B cell (primary cell): ENCODE measurements around the gene TMEM208. TPM values are rescaled to one million over a fixed set of nuclear protein-coding genes. Genes with fewer than 3 reads are reported as not detected.

Source experiments
- ATAC-seq: fragments of 200-7000 bp; cut with Tn5 transposase; one replicate; pipeline ENCODE4 v1.10.0; 2021; ENCODE audit warnings: low read depth, mild to moderate bottlenecking, moderate number of reproducible peaks, moderate library complexity
- CTCF ChIA-PET: fragments of 350-600 bp; sonication (Branson Sonifier 250); formaldehyde crosslinking; loops from one replicate; lab custom pipeline; 2021; ENCODE audit warnings: antibody characterized with exemption, inconsistent platforms; lab: Charles Lee
- POLR2A ChIA-PET: fragments of 350-600 bp; sonication (Branson Sonifier 250); formaldehyde crosslinking; loops from one replicate; lab custom pipeline; 2021; ENCODE audit warnings: antibody characterized with exemption; lab: Charles Lee
- DNase-seq: peaks from one replicate; pipeline ENCODE4 v3.0.0; 2013
- H2AFZ ChIP-seq: 2 replicates; pipeline ENCODE4 v1.6.1; 2012; ENCODE audit warnings: mild to moderate bottlenecking, low read depth, low read length; ENCODE audit not compliant: insufficient read depth, poor library complexity, severe bottlenecking
- H3K27ac ChIP-seq, 2 donors: 1 replicate in 1 of 2; 2 replicates in 1 of 2; pipeline ENCODE4 v1.5.1; 2012 to 2013; ENCODE audit warnings: low read length in 2 of 2, mild to moderate bottlenecking in 2 of 2, moderate library complexity in 1 of 2
- H3K27me3 ChIP-seq, 4 experiments: fragments of 200-600 bp in 1 of 4; sonication (generic) in 1 of 4; replicated peaks in 1 of 4; 1 replicate in 2 of 4; 2 replicates in 2 of 4; pipeline versions ENCODE4 v1.6.1 to v1.7.0; 2013 to 2016; ENCODE audit warnings: low read length in 3 of 4, mild to moderate bottlenecking in 2 of 4, mixed read lengths in 1 of 4, moderate library complexity in 1 of 4; ENCODE audit not compliant: insufficient read depth in 4 of 4, control insufficient read depth in 3 of 4; ENCODE audit errors: control extremely low read depth in 1 of 4
- H3K36me3 ChIP-seq, 2 experiments: replicated peaks in 1 of 2; 1 replicate in 1 of 2; 2 replicates in 1 of 2; pipeline versions ENCODE4 v1.6.1 to v1.7.1; 2013; ENCODE audit warnings: low read length in 1 of 2; ENCODE audit not compliant: insufficient read depth in 2 of 2, control insufficient read depth in 1 of 2; ENCODE audit errors: control extremely low read depth in 1 of 2, extremely low read depth in 1 of 2
- H3K4me1 ChIP-seq, 2 donors: fragments of 200-600 bp in 1 of 2; sonication (generic) in 1 of 2; 1 replicate in 1 of 2; 2 replicates in 1 of 2; pipeline versions ENCODE4 v1.5.1 to v1.6.1; 2013 to 2017; ENCODE audit warnings: low read length in 2 of 2; ENCODE audit not compliant: control insufficient read depth in 2 of 2, insufficient read depth in 2 of 2
- H3K4me2 ChIP-seq: replicated peaks from 2 replicates; pipeline ENCODE3; 2012; ENCODE audit warnings: mild to moderate bottlenecking, low read depth, low read length; ENCODE audit not compliant: poor library complexity, severe bottlenecking
- H3K4me3 ChIP-seq, 5 experiments: fragments of 200-600 bp in 1 of 5; sonication (generic) in 1 of 5; 1 replicate in 3 of 5; 2 replicates in 2 of 5; pipeline versions ENCODE4 v1.5.1 to v1.7.0; 2011 to 2016; ENCODE audit warnings: low read length in 4 of 5, mild to moderate bottlenecking in 4 of 5, low read depth in 2 of 5, control low read depth in 1 of 5, moderate library complexity in 1 of 5; ENCODE audit not compliant: insufficient read depth in 1 of 5; ENCODE audit errors: control extremely low read depth in 1 of 5, extremely low read depth in 1 of 5
- H3K79me2 ChIP-seq: fragments of 200-600 bp; sonication (generic); one replicate; pipeline ENCODE4 v1.6.0; 2016; ENCODE audit warnings: low read length; ENCODE audit not compliant: control insufficient read depth, insufficient read depth
- H3K9ac ChIP-seq: fragments of 200-600 bp; sonication (generic); 2 replicates; pipeline ENCODE4 v1.6.1; 2017; ENCODE audit warnings: mild to moderate bottlenecking, low read length, moderate library complexity
- H3K9me3 ChIP-seq, 3 donors: one replicate each; pipeline versions ENCODE4 v1.6.1 to v1.7.1; 2013; ENCODE audit warnings: low read length in 2 of 3; ENCODE audit not compliant: control insufficient read depth in 2 of 3, insufficient read depth in 1 of 3; ENCODE audit errors: control extremely low read depth in 1 of 3
- H4K20me1 ChIP-seq: 2 replicates; pipeline ENCODE4 v1.6.0; 2012; ENCODE audit warnings: mild to moderate bottlenecking, low read length; ENCODE audit not compliant: insufficient read depth, control insufficient read depth, poor library complexity, severe bottlenecking
- H3K27ac Mint-ChIP-seq: one replicate; pipeline ENCODE4 v1.8.0; 2021; ENCODE audit warnings: mixed read lengths
- H3K27me3 Mint-ChIP-seq: one replicate; pipeline ENCODE4 v1.8.0; 2021; ENCODE audit warnings: mixed read lengths
- H3K4me1 Mint-ChIP-seq: one replicate; pipeline ENCODE4 v1.8.0; 2021; ENCODE audit warnings: mixed read lengths
- H3K4me3 Mint-ChIP-seq: one replicate; pipeline ENCODE4 v1.8.0; 2021; ENCODE audit warnings: mixed read lengths
- H3K9me3 Mint-ChIP-seq: one replicate; pipeline ENCODE4 v1.8.0; 2022; ENCODE audit warnings: mixed read lengths; ENCODE audit not compliant: insufficient read depth
- EZH2 ChIP-seq: IDR thresholded peaks from 2 replicates; pipeline ENCODE4 v1.6.1; 2012; ENCODE audit warnings: borderline replicate concordance, low read depth, mild to moderate bottlenecking, moderate library complexity, low read length; ENCODE audit not compliant: insufficient read depth, poor library complexity, severe bottlenecking
- WGBS: methylation state at CpG from one replicate; pipeline ENCODE4 v1.1.5; 2013; ENCODE audit warnings: missing lambda C conversion rate; ENCODE audit not compliant: insufficient coverage; 5-methylcytosine and 5-hydroxymethylcytosine counted together
- intact Hi-C: fragments of 100-400 bp; cut with micrococcal nuclease; formaldehyde crosslinking; loops from one replicate; pipeline ENCODE4 v1.10.0; 2022
- polyA plus RNA-seq: library from polyadenylated mRNA; depleted of rRNA; stranded (reverse); fragments of >200 nt; gene quantifications from 2 replicates; pipeline ENCODE4 v1.2.3, GENCODE V29; 2012
- total RNA-seq, 2 donors: library from RNA; stranded (reverse); fragments of 120-200 nt in 1 of 2; gene quantifications; 1 replicate in 1 of 2; 2 replicates in 1 of 2; pipeline versions ENCODE4 v1.2.3 to v1.2.4, GENCODE V29; 2013 to 2022
- TF ChIP-seq, protein P1 (sequence below): fragments of 200-600 bp; IDR thresholded peaks from one replicate; pipeline ENCODE4 v1.8.0; 2022; ENCODE audit warnings: antibody characterized with exemption, mild to moderate bottlenecking

The TMEM208 gene
- total and polyA plus RNA-seq, 2 donors (not counting 1 experiment from before 2014, with no cell fraction given), result 36.1 to 40.4 TPM

DNA sequence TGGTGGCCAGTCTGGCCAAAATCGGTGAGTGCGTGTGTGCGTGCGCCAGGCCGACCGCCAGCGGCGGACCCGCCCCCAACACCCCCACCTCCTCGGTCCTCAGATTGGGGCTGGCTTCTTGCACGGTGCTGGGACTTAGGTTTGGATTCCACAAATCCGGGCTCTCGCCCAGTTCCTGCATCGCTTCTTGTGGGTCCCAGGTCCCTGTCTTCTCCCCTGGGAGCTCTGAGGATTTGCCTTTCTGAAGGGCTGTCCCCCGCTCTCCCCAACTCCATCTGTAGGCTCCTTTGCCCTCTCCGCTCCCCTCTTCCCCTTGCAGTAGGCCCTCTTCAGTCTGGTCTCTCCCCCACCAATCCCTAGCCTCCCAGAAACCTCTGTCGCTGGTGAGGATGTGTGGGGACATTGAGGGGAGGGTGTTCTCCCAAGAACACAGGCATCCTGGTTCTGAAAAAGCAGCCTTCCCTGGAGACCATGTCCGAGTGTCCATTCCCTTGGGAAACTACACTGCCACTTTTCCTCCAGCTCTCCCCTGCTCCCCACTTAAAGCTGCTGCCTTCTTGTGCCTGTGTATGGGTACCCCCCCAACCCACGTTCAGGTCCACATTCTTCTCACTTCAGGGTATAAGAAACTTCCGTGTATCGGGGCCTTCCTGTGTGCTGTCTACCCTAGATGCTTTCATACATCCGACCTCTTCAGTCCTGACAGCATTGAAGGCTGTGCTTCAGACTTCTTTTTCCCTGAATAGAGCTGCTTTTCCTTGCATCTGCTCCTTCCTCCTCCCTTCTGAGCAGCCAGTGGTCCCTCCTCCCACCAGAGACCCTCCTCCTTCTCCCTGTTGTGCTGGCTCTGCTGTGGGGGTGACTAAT is 22.5 kb downstream of the TMEM208 start:
- peak overlapping the region; percentile 1 for H3K27ac Mint-ChIP-seq
- H3K4me3 Mint-ChIP-seq, result peak overlapping the region; percentile 77
- Histone ChIP-seq H3K4me3 (peak overlapping the region in 4 of 5 experiments; percentile 71 to 97 (median 80)), H3K27ac (no peak overlapping the region), H3K9me3 (no peaks in the 10 kb centered on the region), H4K20me1 (peaks cover 8% of the 10 kb centered on the region), H2AFZ (peak overlapping the region; percentile 86), H3K36me3 (no peaks in the 10 kb centered on the region), H3K4me1 (peaks cover 37 to 44% of the 10 kb centered on the region in 2 donors), H3K9ac (peak overlapping the region; percentile 81), H3K4me2 (peak overlapping the region; percentile 100), H3K79me2 (no peaks in the 10 kb centered on the region), H3K27me3 (peaks cover 0 to 19% (median 13%) of the 10 kb centered on the region in 4 experiments)
- DNase-seq, result no peak
- ATAC-seq, result no peak
- POLR2A ChIA-PET, result interaction anchor here (3.7 kb wide), 1 partner anchor 22 kb away, joined by 27 read pairs; the partner anchor contains the start of gene TMEM208
- H3K9me3 Mint-ChIP-seq, result no peaks in the 10 kb centered on the region
- 31% methylated on average over 19 of the region's 22 CpGs for WGBS
- intact Hi-C loops, result loop anchor here (10.0 kb wide), 1 partner anchor 415 kb away; the partner anchor contains the start of genes ACD, C16orf86, ENKD1 and PARD6A
- CTCF ChIA-PET, result interaction anchor here (2.1 to 4.2 kb wide), 3 partner anchors 12 to 64 kb away, joined by 10 to 19 read pairs (median 16); partner anchors contain the start of gene TMEM208
- H3K4me1 Mint-ChIP-seq, result peaks cover 43% of the 10 kb centered on the region
- H3K27me3 Mint-ChIP-seq, result peaks cover 9% of the 10 kb centered on the region
- no peak for TF ChIP-seq EZH2
- TF ChIP-seq, protein P1, sequence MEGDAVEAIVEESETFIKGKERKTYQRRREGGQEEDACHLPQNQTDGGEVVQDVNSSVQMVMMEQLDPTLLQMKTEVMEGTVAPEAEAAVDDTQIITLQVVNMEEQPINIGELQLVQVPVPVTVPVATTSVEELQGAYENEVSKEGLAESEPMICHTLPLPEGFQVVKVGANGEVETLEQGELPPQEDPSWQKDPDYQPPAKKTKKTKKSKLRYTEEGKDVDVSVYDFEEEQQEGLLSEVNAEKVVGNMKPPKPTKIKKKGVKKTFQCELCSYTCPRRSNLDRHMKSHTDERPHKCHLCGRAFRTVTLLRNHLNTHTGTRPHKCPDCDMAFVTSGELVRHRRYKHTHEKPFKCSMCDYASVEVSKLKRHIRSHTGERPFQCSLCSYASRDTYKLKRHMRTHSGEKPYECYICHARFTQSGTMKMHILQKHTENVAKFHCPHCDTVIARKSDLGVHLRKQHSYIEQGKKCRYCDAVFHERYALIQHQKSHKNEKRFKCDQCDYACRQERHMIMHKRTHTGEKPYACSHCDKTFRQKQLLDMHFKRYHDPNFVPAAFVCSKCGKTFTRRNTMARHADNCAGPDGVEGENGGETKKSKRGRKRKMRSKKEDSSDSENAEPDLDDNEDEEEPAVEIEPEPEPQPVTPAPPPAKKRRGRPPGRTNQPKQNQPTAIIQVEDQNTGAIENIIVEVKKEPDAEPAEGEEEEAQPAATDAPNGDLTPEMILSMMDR, result no peak

DNA sequence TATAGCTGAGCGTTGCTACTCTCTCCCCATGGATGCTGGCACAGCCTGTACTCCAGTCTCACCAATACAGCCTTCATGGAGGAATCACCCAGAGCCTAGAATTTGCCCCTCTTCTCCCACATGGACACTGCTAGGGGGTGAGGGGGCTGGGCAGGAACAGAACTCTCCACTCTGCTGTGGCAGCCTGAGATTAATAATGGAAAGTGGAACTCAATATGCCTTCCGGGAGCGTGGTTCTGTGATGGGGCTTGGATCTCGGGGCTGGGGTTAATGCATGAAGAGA is 23.1 kb downstream of the TMEM208 start:
- no peaks in the 10 kb centered on the region for H3K9me3 Mint-ChIP-seq
- H3K27ac ChIP-seq, result no peak overlapping the region
- ChIA-PET POLR2A (no interaction called here), CTCF (interaction anchor here (4.2 kb wide), 1 partner anchor 12 kb away, joined by 19 read pairs; no protein-coding TSS in a partner anchor)
- no peaks in the 10 kb centered on the region for H3K9me3 ChIP-seq
- peak overlapping the region; percentile 77 for H3K4me3 Mint-ChIP-seq
- peaks cover 38% of the 10 kb centered on the region for H3K4me1 Mint-ChIP-seq
- no peaks in the 10 kb centered on the region for H3K79me2 ChIP-seq
- ATAC-seq, result no peak
- peak overlapping the region; percentile 100 for H3K4me2 ChIP-seq
- peaks cover 9% of the 10 kb centered on the region for H3K27me3 Mint-ChIP-seq
- DNase-seq, result no peak
- no peaks in the 10 kb centered on the region for H3K36me3 ChIP-seq
- H2AFZ ChIP-seq, result no peak overlapping the region
- H3K9ac ChIP-seq, result no peak overlapping the region
- H3K4me1 ChIP-seq, result peaks cover 31 to 39% of the 10 kb centered on the region in 2 donors
- intact Hi-C loops, result no loop called here
- peaks cover 0 to 19% (median 13%) of the 10 kb centered on the region in 4 experiments for H3K27me3 ChIP-seq
- H4K20me1 ChIP-seq, result peaks cover 5% of the 10 kb centered on the region
- no peak overlapping the region for H3K4me3 ChIP-seq
- TF ChIP-seq EZH2, result no peak
- TF ChIP-seq, protein P1, result no peak
- WGBS, result 90% methylated on average over 3 of the region's 4 CpGs
- no peak overlapping the region for H3K27ac Mint-ChIP-seq
